Esophagus squamous epithelium (tissue), 5 donors: ENCODE measurements around the gene TNFRSF18. TPM values are rescaled to one million over a fixed set of nuclear protein-coding genes. Genes with fewer than 3 reads are reported as not detected.

ENCODE experiments used
- DNase-seq: peaks from one replicate; lab custom pipeline; 2025; lab: John Stamatoyannopoulos, UW
- H3K27ac ChIP-seq, 4 donors: fragments of 200-600 bp; sonication (generic); one replicate each; pipeline ENCODE4 v1.5.1; 2016 to 2019; ENCODE audit warnings: mild to moderate bottlenecking in 1 of 4
- H3K27me3 ChIP-seq, 4 donors: fragments of 200-600 bp; sonication (generic); 1 replicate in 3 of 4; 2 replicates in 1 of 4; pipeline versions ENCODE4 v1.5.1 to v1.6.0; 2017 to 2021; ENCODE audit warnings: antibody characterized with exemption in 1 of 4
- H3K36me3 ChIP-seq, 3 donors: fragments of 200-600 bp; sonication (generic); one replicate each; pipeline ENCODE4 v1.5.1; 2016 to 2019
- H3K4me1 ChIP-seq, 3 donors: fragments of 200-600 bp; sonication (generic); one replicate each; pipeline ENCODE4 v1.5.1; 2017 to 2019
- H3K4me3 ChIP-seq, 4 donors: fragments of 200-600 bp; sonication (generic); 1 replicate in 3 of 4; 2 replicates in 1 of 4; pipeline ENCODE4 v1.5.1; 2016 to 2019; ENCODE audit warnings: mild to moderate bottlenecking in 2 of 4, moderate library complexity in 1 of 4
- H3K9me3 ChIP-seq, 3 donors: fragments of 200-600 bp; sonication (generic); one replicate each; pipeline ENCODE4 v1.5.1; 2016 to 2019
- CTCF ChIP-seq, 6 experiments: fragments of 450-650 bp in 4 of 6; fragments of 200-600 bp in 2 of 6; sonication (generic) in 2 of 6; IDR thresholded peaks; one replicate each; pipeline ENCODE4 v1.5.1; 2016 to 2019; ENCODE audit warnings: antibody characterized with exemption in 6 of 6, mild to moderate bottlenecking in 4 of 6, moderate library complexity in 4 of 6
- POLR2A ChIP-seq, 4 donors: fragments of 450-650 bp; IDR thresholded peaks; one replicate each; pipeline ENCODE4 v1.6.1; 2017; ENCODE audit warnings: antibody characterized with exemption in 4 of 4, mild to moderate bottlenecking in 4 of 4, moderate library complexity in 3 of 4
- WGBS, 2 donors: methylation state at CpG; one replicate each; pipeline ENCODE4 v1.1.5; 2018; 5-methylcytosine and 5-hydroxymethylcytosine counted together
- intact Hi-C: fragments of 100-400 bp; cut with DNase I; formaldehyde crosslinking; loops from one replicate; pipeline ENCODE4 v1.15.0; 2022
- total RNA-seq, 4 donors: library from RNA; depleted of rRNA; stranded (reverse); fragments of >200 nt; gene quantifications; one replicate each; pipeline ENCODE4 v1.1.0, GENCODE V29; 2016
- donor health status: DM: yes; HTN: yes; CAD: no.

The TNFRSF18 gene
- total RNA-seq, 4 donors from 2014 or later, result 2.0 to 21.0 (median 2.8) TPM

- no peaks in the 10 kb centered on the region for H3K36me3 ChIP-seq
- H3K27ac ChIP-seq, result peak overlapping the region in 1 of 4 donors; percentile 1
- intact Hi-C loops, result no loop called here
- H3K9me3 ChIP-seq, result no peaks in the 10 kb centered on the region
- H3K27me3 ChIP-seq, result peaks cover 0 to 80% (median 0%) of the 10 kb centered on the region in 4 donors
- peak overlapping the region in 1 of 4 donors; percentile 61 for H3K4me3 ChIP-seq
- DNase-seq, result no peak
- no peak for TF ChIP-seq POLR2A (IDR thresholded peaks at IDR 0.05)
- no peak for TF ChIP-seq CTCF (IDR thresholded peaks at IDR 0.05)
- 30% methylated on average over 2 of the region's 19 CpGs; no CpG with 5 or more reads in 1 of the 2 donors for WGBS, 2 donors
- H3K4me1 ChIP-seq, result peaks cover 26 to 62% (median 34%) of the 10 kb centered on the region in 3 donors
Measured at GRCh38 chr1:1206966-1207531, 657 bp upstream of the TNFRSF18 start.

GRCh38 chr1:1205769-1206375 is 520 bp downstream of the TNFRSF18 start:
- peak overlapping the region in 2 of 4 donors; percentile 1 to 18 for H3K27ac ChIP-seq
- H3K36me3 ChIP-seq, result no peaks in the 10 kb centered on the region
- DNase-seq, result no peak
- peak overlapping the region; percentile 17 to 61 (median 30) for H3K4me3 ChIP-seq
- intact Hi-C loops, result no loop called here
- WGBS, 2 donors, result 18% methylated on average over 5 of the region's 31 CpGs; no CpG with 5 or more reads in 1 of the 2 donors
- no peak for TF ChIP-seq POLR2A (IDR thresholded peaks at IDR 0.05)
- TF ChIP-seq CTCF (IDR thresholded peaks at IDR 0.05), result no peak
- H3K27me3 ChIP-seq, result peaks cover 0 to 88% (median under 1%) of the 10 kb centered on the region in 4 donors
- no peaks in the 10 kb centered on the region for H3K9me3 ChIP-seq
- peaks cover 32 to 64% (median 35%) of the 10 kb centered on the region in 3 donors for H3K4me1 ChIP-seq

DNA sequence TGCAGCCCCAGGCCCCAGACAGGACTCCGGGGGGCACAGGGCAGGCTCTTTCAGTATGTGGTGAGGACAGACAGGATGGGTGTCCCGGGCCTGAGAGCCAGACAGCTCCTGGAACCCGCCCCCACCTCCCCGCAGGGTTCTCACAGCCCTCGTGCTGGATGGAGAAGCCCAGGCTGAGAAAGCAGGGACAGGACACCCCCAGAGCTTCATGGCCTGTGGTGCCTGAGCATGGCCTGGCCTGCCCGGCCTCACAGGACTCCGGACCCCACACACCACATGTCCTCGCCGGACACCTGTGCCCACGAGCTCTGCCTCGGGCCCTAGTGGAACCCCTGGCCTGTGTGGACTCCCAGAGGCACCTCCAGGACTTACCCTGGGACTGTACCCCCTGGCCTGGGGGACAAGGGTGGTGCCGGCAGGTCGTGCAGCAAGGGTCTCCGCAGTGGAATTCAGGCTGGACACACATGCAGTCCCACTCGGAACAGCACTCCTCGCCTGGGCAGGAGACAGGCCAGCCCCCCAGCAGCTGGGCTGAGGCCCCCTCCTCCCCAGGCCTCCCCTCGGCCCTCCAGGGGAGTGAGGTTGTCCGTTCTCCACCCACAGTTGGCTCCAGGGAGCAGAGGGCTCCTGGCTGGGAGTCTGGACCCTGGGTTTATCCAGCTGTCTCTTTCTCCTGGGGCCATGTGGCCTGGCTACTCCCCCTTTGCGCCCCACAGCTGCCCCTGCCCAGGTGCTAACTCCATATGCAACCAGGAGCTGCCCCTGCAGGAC is 1.2 kb downstream of the TNFRSF18 start:
- Histone ChIP-seq H3K4me1 (peaks cover 34 to 71% (median 38%) of the 10 kb centered on the region in 3 donors), H3K4me3 (peak overlapping the region in 2 of 4 donors; percentile 39 to 61), H3K9me3 (no peaks in the 10 kb centered on the region), H3K36me3 (no peaks in the 10 kb centered on the region), H3K27ac (peak overlapping the region in 1 of 4 donors; percentile 1), H3K27me3 (peaks cover 0 to 88% (median 2%) of the 10 kb centered on the region in 4 donors)
- TF ChIP-seq POLR2A (IDR thresholded peaks at IDR 0.05) (no peak), CTCF (IDR thresholded peaks at IDR 0.05) (no peak)
- DNase-seq, result no peak
- intact Hi-C loops, result no loop called here
- 87% methylated on average over 6 of the region's 19 CpGs; no CpG with 5 or more reads in 1 of the 2 donors for WGBS, 2 donors

DNA sequence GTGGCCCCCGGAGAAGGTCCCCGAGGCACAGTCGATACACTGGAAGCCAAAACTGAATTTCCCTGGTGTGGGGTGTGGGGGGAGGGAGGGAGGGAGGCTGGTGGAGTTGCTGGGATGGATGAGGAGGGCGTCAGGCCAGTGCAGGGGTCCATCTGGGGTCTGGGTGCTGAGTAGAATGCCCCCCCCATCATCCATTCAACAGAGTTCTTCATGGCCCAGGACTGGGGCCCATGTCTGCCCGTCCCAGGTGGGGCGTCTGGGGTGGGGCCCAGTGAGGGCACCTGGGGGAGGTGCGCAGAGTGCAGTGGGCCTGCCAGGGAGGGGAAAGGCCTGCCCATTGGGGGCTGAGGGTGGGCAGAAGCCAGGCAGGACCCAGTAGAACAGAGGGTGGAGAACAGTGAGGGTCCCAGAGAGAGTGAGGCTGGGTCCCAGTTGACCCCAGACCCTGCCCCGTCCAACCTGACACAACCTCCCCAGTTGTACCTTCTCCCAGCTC is 1.9 kb downstream of the TNFRSF18 start:
- no peaks in the 10 kb centered on the region for H3K36me3 ChIP-seq
- H3K9me3 ChIP-seq, result no peaks in the 10 kb centered on the region
- peaks cover 0 to 84% (median 2%) of the 10 kb centered on the region in 4 donors for H3K27me3 ChIP-seq
- no peak overlapping the region for H3K27ac ChIP-seq
- H3K4me1 ChIP-seq, result peaks cover 34 to 71% (median 38%) of the 10 kb centered on the region in 3 donors
- intact Hi-C loops, result no loop called here
- H3K4me3 ChIP-seq, result no peak overlapping the region
- DNase-seq, result no peak
- TF ChIP-seq CTCF (IDR thresholded peaks at IDR 0.05) (no peak), POLR2A (IDR thresholded peaks at IDR 0.05) (no peak)
- 80% methylated on average over 1 of the region's 8 CpGs; no CpG with 5 or more reads in 1 of the 2 donors for WGBS, 2 donors
